Measurements from ENCODE around the gene MIER3. TPM values are rescaled to one million over a fixed set of nuclear protein-coding genes. Genes with fewer than 3 reads are reported as not detected.

The MIER3 gene
- total and polyA plus RNA-seq, 2 of the 13 experiments (the other 11 are each of a cell fraction or from before 2014, with no cell fraction given): 14.6 to 38.8 TPM

DNA sequence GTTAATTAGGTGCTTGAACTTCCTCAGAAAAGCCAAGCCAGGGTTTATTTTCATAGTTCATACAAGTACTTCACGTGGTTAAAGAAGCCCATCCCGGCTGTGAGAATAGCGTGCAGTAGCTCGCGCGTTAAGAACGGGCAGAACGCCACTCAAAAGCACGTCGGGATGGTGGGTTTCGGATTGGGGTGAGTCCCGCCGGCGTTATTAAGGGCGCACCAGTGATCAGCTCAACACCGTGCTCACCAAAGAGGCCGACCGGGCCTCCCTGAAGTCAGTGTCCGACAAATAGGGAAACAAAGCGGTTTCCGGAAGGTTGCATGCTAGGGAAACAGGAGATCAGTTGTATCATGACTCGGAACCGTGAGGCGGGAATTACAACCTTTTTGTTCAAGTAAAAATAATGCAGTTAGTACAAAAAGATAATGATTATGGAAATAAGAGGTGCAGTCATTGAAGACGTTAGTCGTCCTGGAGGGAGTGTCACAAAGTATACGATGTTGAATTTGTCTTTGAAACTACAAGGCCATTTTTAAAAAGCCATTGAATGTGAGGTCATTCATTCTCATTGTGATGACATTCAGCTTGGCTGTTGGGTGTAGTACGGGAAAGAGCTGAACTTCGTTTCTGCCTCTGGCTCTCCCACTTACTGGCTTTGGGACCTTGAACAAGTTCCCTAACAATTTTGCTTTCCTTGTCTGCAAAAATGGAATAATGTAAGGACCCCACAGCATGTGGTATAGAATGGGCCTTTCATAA, 41.5 kb downstream of the MIER3 start (continued):
- TF ChIP-seq, protein P1, sequence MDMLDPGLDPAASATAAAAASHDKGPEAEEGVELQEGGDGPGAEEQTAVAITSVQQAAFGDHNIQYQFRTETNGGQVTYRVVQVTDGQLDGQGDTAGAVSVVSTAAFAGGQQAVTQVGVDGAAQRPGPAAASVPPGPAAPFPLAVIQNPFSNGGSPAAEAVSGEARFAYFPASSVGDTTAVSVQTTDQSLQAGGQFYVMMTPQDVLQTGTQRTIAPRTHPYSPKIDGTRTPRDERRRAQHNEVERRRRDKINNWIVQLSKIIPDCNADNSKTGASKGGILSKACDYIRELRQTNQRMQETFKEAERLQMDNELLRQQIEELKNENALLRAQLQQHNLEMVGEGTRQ (IDR thresholded peaks at IDR 0.05; ENCODE audit: low read depth, low read length): no peak
- TF ChIP-seq, protein P1 (CRISPR knock-in tag; IDR thresholded peaks at IDR 0.05; ENCODE audit: borderline replicate concordance): 0 out of 2 replicates have a peak, but pooled peaks have one; percentile 47
- TF ChIP-seq ZBTB7B (CRISPR knock-in tag; IDR thresholded peaks at IDR 0.05) (no peak), U2AF1 (optimal IDR thresholded peaks at IDR 0.05; ENCODE audit: low read depth, low read length) (peak; percentile 63), ZNF501 (CRISPR knock-in tag; IDR thresholded peaks at IDR 0.05) (0 out of 2 replicates have a peak, but pooled peaks have one; percentile 41), CHD2 (IDR thresholded peaks at IDR 0.05; ENCODE audit: low read depth, low read length) (peak; percentile 43; the same call in 1 of the 2 replicates), PAF1 (CRISPR knock-in tag; IDR thresholded peaks at IDR 0.05) (no peak), ZNF383 (CRISPR knock-in tag; IDR thresholded peaks at IDR 0.05; ENCODE audit: borderline replicate concordance) (no peak), ZMYM4 (CRISPR knock-in tag; IDR thresholded peaks at IDR 0.05) (no peak), HNF4A (CRISPR knock-in tag; IDR thresholded peaks at IDR 0.05) (no peak), ZNF772 (CRISPR knock-in tag; IDR thresholded peaks at IDR 0.05) (no peak), MBNL3 (CRISPR knock-in tag; conservative IDR thresholded peaks at IDR 0.05) (no peak), KAT2B (IDR thresholded peaks at IDR 0.05; ENCODE audit: borderline replicate concordance, low read depth, low read length) (no peak), ONECUT2 (CRISPR knock-in tag; IDR thresholded peaks at IDR 0.05) (no peak), ZFY (CRISPR knock-in tag; IDR thresholded peaks at IDR 0.05) (no peak), HOXA5 (CRISPR knock-in tag; IDR thresholded peaks at IDR 0.05) (no peak)
- TF ChIP-seq, protein P2, sequence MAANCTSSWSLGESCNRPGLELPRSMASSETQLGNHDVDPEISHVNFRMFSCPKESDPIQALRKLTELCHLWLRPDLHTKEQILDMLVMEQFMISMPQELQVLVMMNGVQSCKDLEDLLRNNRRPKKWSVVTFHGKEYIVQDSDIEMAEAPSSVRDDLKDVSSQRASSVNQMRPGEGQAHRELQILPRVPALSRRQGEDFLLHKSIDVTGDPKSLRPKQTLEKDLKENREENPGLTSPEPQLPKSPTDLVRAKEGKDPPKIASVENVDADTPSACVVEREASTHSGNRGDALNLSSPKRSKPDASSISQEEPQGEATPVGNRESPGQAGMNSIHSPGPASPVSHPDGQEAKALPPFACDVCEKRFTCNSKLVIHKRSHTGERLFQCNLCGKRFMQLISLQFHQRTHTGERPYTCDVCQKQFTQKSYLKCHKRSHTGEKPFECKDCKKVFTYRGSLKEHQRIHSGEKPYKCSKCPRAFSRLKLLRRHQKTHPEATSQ (CRISPR knock-in tag; IDR thresholded peaks at IDR 0.05; ENCODE audit: borderline replicate concordance): no peak
- TF ChIP-seq, protein P3, sequence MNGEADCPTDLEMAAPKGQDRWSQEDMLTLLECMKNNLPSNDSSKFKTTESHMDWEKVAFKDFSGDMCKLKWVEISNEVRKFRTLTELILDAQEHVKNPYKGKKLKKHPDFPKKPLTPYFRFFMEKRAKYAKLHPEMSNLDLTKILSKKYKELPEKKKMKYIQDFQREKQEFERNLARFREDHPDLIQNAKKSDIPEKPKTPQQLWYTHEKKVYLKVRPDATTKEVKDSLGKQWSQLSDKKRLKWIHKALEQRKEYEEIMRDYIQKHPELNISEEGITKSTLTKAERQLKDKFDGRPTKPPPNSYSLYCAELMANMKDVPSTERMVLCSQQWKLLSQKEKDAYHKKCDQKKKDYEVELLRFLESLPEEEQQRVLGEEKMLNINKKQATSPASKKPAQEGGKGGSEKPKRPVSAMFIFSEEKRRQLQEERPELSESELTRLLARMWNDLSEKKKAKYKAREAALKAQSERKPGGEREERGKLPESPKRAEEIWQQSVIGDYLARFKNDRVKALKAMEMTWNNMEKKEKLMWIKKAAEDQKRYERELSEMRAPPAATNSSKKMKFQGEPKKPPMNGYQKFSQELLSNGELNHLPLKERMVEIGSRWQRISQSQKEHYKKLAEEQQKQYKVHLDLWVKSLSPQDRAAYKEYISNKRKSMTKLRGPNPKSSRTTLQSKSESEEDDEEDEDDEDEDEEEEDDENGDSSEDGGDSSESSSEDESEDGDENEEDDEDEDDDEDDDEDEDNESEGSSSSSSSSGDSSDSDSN (CRISPR knock-in tag; IDR thresholded peaks at IDR 0.05): no peak
- TF ChIP-seq, protein P4, sequence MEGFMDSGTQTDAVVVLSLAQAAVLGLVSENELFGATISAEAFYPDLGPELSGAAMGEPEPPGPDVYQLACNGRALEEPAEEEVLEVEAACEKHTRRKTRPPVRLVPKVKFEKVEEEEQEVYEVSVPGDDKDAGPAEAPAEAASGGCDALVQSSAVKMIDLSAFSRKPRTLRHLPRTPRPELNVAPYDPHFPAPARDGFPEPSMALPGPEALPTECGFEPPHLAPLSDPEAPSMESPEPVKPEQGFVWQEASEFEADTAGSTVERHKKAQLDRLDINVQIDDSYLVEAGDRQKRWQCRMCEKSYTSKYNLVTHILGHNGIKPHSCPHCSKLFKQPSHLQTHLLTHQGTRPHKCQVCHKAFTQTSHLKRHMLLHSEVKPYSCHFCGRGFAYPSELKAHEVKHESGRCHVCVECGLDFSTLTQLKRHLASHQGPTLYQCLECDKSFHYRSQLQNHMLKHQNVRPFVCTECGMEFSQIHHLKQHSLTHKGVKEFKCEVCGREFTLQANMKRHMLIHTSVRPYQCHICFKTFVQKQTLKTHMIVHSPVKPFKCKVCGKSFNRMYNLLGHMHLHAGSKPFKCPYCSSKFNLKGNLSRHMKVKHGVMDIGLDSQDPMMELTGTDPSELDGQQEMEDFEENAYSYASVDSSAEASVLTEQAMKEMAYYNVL (CRISPR knock-in tag; IDR thresholded peaks at IDR 0.05; ENCODE audit: borderline replicate concordance): no peak
- TF ChIP-seq, protein P5, sequence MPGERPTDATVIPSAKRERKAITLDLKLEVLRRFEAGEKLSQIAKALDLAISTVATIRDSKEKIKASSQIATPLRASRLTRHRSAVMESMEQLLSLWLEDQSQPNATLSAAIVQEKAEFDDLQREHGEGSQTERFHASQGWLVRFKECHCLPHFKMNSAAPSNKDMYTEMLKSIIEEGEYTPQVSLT (CRISPR knock-in tag; IDR thresholded peaks at IDR 0.05; ENCODE audit: borderline replicate concordance, low read depth): no peak
- TF ChIP-seq, protein P6, sequence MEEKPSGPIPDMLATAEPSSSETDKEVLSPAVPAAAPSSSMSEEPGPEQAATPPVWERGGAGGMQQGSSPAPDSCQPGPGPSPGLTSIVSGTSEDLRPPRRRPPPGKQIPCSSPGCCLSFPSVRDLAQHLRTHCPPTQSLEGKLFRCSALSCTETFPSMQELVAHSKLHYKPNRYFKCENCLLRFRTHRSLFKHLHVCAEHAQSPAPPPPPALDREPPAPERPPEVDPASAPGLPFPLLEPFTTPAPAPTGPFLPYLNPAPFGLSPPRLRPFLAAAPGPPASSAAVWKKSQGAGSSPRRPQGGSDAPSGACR (CRISPR knock-in tag; IDR thresholded peaks at IDR 0.05): no peak
